ENCODE data around the gene UQCRFS1.

DNA sequence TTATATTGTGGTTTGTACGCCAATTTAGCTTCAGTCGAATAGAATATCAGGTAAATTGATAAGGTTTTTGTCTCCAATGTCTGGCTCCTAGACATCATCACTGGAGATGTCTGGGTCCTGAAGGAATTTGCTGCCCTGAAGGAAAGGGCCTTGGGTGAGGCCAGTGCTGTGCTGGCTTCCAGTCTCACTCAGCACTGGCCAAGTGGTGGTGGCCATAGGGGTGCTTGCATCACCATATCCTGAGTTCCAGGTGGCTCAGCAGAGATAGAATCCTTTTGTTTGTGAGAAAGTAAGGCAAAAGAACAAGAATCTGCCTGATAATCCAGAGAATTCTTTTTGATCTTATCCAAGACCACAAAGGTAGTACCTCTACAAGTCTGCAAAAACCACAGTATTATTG is 39.1 kb downstream of the UQCRFS1 start:
- TF ChIP-seq, protein P1, sequence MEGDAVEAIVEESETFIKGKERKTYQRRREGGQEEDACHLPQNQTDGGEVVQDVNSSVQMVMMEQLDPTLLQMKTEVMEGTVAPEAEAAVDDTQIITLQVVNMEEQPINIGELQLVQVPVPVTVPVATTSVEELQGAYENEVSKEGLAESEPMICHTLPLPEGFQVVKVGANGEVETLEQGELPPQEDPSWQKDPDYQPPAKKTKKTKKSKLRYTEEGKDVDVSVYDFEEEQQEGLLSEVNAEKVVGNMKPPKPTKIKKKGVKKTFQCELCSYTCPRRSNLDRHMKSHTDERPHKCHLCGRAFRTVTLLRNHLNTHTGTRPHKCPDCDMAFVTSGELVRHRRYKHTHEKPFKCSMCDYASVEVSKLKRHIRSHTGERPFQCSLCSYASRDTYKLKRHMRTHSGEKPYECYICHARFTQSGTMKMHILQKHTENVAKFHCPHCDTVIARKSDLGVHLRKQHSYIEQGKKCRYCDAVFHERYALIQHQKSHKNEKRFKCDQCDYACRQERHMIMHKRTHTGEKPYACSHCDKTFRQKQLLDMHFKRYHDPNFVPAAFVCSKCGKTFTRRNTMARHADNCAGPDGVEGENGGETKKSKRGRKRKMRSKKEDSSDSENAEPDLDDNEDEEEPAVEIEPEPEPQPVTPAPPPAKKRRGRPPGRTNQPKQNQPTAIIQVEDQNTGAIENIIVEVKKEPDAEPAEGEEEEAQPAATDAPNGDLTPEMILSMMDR (IDR thresholded peaks at IDR 0.05), result no peak
- TF ChIP-seq POLR2A (IDR thresholded peaks at IDR 0.05), result no peak
